ENCODE results near the gene RANBP1. TPM values are rescaled to one million over a fixed set of nuclear protein-coding genes. Genes with fewer than 3 reads are reported as not detected.

The RANBP1 gene
- total RNA-seq, 4 donors from 2014 or later = 79.4 to 147 (median 120) TPM

GRCh38 chr22:20087319-20088262 lies 28.3 kb upstream of the RANBP1 start:
- in situ Hi-C loops (cut with MboI; ENCODE audit: low sequenced_read_pairs in 4 of 4) (no loop called here), intact Hi-C loops (cut with DNase I; ENCODE audit: low total_unique reads) (loop anchor here (10.0 kb wide), 1 partner anchor 113 kb away; no protein-coding TSS in a partner anchor)
- Histone ChIP-seq H3K4me1 (peaks cover 26 to 29% of the 10 kb centered on the region in 2 donors), H3K27me3 (no peaks in the 10 kb centered on the region), H3K4me3 (no peak overlapping the region), H3K36me3 (peaks cover 0 to 71% of the 10 kb centered on the region in 2 donors), H3K9me3 (no peaks in the 10 kb centered on the region), H3K27ac (no peak overlapping the region)
- DNase-seq (no peak), ATAC-seq (no peak)
- TF ChIP-seq POLR2A (IDR thresholded peaks at IDR 0.05) = no peak
- TF ChIP-seq, protein P1, sequence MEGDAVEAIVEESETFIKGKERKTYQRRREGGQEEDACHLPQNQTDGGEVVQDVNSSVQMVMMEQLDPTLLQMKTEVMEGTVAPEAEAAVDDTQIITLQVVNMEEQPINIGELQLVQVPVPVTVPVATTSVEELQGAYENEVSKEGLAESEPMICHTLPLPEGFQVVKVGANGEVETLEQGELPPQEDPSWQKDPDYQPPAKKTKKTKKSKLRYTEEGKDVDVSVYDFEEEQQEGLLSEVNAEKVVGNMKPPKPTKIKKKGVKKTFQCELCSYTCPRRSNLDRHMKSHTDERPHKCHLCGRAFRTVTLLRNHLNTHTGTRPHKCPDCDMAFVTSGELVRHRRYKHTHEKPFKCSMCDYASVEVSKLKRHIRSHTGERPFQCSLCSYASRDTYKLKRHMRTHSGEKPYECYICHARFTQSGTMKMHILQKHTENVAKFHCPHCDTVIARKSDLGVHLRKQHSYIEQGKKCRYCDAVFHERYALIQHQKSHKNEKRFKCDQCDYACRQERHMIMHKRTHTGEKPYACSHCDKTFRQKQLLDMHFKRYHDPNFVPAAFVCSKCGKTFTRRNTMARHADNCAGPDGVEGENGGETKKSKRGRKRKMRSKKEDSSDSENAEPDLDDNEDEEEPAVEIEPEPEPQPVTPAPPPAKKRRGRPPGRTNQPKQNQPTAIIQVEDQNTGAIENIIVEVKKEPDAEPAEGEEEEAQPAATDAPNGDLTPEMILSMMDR (IDR thresholded peaks at IDR 0.05 in 4 of 5, conservative IDR thresholded peaks at IDR 0.05 in 1 of 5) = no peak

DNA sequence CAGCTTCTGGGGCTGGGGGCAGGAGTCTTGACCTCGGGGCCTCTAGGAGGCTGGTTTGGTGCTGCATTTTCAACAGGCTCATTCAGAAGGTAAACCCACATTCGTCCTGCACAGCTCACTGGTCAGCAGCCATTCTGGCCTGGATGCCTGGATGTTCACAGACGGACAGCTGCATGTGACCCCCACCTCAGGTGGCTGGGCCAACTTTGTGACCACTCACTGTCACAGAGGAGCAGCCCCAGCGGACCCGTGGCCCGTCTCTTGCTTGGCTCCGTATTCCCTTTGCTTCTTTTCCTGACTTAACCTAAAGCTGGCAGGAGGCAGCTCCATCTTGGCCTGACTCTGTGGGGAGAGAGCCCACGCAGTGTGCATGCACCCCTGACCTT lies 27.6 kb upstream of the RANBP1 start:
- in situ Hi-C loops (cut with MboI; ENCODE audit: low sequenced_read_pairs in 4 of 4) = no loop called here
- DNase-seq = no peak
- H3K27me3 ChIP-seq = no peaks in the 10 kb centered on the region

GRCh38 chr22:20089226-20089976 lies 26.5 kb upstream of the RANBP1 start:
- no peak for DNase-seq
- in situ Hi-C loops (cut with MboI; ENCODE audit: low sequenced_read_pairs in 4 of 4) (no loop called here), intact Hi-C loops (cut with DNase I; ENCODE audit: low total_unique reads) (loop anchor here (10.0 kb wide), 1 partner anchor 115 kb away; no protein-coding TSS in a partner anchor)
- TF ChIP-seq, protein P1 (IDR thresholded peaks at IDR 0.05 in 4 of 5, conservative IDR thresholded peaks at IDR 0.05 in 1 of 5) = no peak
- TF ChIP-seq POLR2A (IDR thresholded peaks at IDR 0.05) = no peak
- no peak overlapping the region for H3K27ac ChIP-seq
- peaks cover 0 to 83% of the 10 kb centered on the region in 2 donors for H3K36me3 ChIP-seq
- H3K27me3 ChIP-seq = no peaks in the 10 kb centered on the region
- H3K4me3 ChIP-seq = no peak overlapping the region
- peaks cover 21 to 22% of the 10 kb centered on the region in 2 donors for H3K4me1 ChIP-seq
- ATAC-seq = no peak
- H3K9me3 ChIP-seq = no peaks in the 10 kb centered on the region

More for the DNA sequence above, 27.6 kb upstream of the RANBP1 start:
- TF ChIP-seq POLR2A (IDR thresholded peaks at IDR 0.05) = no peak
- TF ChIP-seq, protein P1 (IDR thresholded peaks at IDR 0.05 in 4 of 5, conservative IDR thresholded peaks at IDR 0.05 in 1 of 5) = no peak
- no peak overlapping the region for H3K4me3 ChIP-seq
- no peak for ATAC-seq
- H3K36me3 ChIP-seq = peaks cover 0 to 77% of the 10 kb centered on the region in 2 donors
- no peak overlapping the region for H3K27ac ChIP-seq
- peaks cover 22 to 23% of the 10 kb centered on the region in 2 donors for H3K4me1 ChIP-seq
- H3K9me3 ChIP-seq = no peaks in the 10 kb centered on the region
- intact Hi-C loops (cut with DNase I; ENCODE audit: low total_unique reads) = loop anchor here (10.0 kb wide), 1 partner anchor 113 kb away; no protein-coding TSS in a partner anchor

DNA sequence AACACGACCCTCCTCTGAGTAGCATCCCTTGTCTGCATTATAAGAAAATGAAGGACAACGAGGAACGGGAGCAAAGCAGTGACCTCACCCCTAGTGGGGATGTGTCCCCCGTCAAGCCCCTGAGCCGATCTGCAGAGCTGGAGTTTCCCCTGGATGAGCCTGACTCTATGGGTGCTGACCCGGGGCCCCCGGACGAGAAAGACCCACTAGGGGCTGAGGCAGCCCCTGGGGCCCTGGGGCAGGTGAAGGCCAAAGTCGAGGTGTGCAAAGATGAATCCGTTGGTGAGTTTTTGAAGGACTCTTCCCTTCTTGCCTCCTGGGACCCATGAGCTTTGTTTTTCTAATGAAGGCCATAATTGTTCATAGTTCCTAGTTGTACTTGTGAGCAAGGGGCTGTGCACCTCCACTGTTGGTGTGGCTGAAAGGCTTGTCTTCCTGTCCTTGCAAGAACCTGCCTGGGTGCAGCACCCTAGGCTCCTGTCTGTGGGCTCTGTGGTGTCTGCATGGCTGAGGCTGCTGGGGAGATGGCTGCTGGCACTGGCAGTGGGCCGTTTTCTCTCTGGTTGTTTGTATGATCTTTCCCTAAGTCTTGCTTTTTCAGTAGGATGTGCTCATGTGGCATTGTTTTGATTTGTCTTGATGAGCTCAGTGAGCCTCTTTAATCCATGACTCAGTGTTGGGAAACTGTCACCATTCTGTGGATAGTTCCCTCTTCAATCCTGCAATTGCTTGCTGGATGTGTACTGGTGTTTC lies 25.8 kb upstream of the RANBP1 start:
- in situ Hi-C loops (cut with MboI; ENCODE audit: low sequenced_read_pairs in 4 of 4) (no loop called here), intact Hi-C loops (cut with DNase I; ENCODE audit: low total_unique reads) (loop anchor here (10.0 kb wide), 1 partner anchor 115 kb away; no protein-coding TSS in a partner anchor)
- peaks cover 0 to 91% of the 10 kb centered on the region in 2 donors for H3K36me3 ChIP-seq
- H3K27ac ChIP-seq = peak overlapping the region in 1 of 4 donors; percentile 15
- peaks cover 14 to 16% of the 10 kb centered on the region in 2 donors for H3K4me1 ChIP-seq
- no peaks in the 10 kb centered on the region for H3K9me3 ChIP-seq
- ATAC-seq = no peak
- no peak for DNase-seq
- no peak overlapping the region for H3K4me3 ChIP-seq
- H3K27me3 ChIP-seq = no peaks in the 10 kb centered on the region
- TF ChIP-seq, protein P1 (IDR thresholded peaks at IDR 0.05 in 4 of 5, conservative IDR thresholded peaks at IDR 0.05 in 1 of 5) = no peak
- TF ChIP-seq POLR2A (IDR thresholded peaks at IDR 0.05) = no peak

Measured in gastrocnemius medialis (tissue), 4 donors.